Fibroblast of pulmonary artery (primary cell): ENCODE results near the gene UPF2.

Experiments
- DNase-seq: peaks from one replicate; pipeline ENCODE4 v3.0.0-alpha.2; 2010; ENCODE audit warnings: low read depth
- H3K4me3 ChIP-seq: replicated peaks from 2 replicates; pipeline ENCODE4 v1.5.1; 2011; ENCODE audit warnings: low read depth, mild to moderate bottlenecking, control low read depth, low read length, moderate library complexity
- TF ChIP-seq, protein P1 (sequence below): IDR thresholded peaks from 2 replicates; pipeline ENCODE4 v1.5.1; 2011; ENCODE audit warnings: mild to moderate bottlenecking, control low read depth, low read length, inconsistent platforms; ENCODE audit errors: missing control alignments

The UPF2 gene

DNA sequence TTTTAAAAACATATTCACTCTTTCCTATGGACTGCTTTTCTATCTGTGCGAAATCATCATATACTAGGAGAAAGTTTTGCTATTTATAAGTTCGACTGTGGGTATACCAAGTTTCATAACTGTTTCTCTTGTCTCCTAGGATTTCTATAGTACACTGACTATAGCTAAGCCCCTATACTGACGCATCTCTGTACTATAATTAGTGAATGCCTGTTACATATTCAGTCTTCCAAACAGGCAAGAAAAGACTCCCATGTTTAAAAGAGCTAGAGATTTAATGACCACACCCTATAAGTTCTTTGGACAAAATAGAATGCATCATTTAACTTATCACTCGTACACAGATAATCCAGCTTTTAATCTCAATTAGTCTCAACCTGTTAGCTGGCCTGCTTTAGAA is 80.8 kb downstream of the UPF2 start:
- no peak for DNase-seq
- H3K4me3 ChIP-seq: no peak overlapping the region
- TF ChIP-seq, protein P1, sequence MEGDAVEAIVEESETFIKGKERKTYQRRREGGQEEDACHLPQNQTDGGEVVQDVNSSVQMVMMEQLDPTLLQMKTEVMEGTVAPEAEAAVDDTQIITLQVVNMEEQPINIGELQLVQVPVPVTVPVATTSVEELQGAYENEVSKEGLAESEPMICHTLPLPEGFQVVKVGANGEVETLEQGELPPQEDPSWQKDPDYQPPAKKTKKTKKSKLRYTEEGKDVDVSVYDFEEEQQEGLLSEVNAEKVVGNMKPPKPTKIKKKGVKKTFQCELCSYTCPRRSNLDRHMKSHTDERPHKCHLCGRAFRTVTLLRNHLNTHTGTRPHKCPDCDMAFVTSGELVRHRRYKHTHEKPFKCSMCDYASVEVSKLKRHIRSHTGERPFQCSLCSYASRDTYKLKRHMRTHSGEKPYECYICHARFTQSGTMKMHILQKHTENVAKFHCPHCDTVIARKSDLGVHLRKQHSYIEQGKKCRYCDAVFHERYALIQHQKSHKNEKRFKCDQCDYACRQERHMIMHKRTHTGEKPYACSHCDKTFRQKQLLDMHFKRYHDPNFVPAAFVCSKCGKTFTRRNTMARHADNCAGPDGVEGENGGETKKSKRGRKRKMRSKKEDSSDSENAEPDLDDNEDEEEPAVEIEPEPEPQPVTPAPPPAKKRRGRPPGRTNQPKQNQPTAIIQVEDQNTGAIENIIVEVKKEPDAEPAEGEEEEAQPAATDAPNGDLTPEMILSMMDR: no peak

DNA sequence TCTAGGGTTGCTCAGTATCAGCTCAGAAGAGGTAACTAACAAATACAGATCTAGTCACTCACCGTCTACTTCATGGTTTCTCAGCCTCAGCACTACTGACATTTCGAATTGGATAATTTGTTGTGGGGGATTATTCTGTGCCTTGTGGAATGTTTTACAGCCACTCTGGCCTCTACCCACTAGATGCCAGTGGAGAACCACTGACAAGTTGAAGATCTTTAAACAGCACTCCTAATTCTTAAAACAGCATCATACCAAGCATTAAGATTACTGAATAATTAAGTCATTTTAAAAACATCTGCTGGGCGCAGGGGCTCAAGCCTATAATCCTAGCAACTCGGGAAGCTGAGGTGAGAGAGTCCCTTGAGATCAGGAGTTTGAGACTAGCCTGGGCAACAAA is 82.6 kb downstream of the UPF2 start:
- H3K4me3 ChIP-seq: no peak overlapping the region
- TF ChIP-seq, protein P1: no peak
- no peak for DNase-seq

DNA sequence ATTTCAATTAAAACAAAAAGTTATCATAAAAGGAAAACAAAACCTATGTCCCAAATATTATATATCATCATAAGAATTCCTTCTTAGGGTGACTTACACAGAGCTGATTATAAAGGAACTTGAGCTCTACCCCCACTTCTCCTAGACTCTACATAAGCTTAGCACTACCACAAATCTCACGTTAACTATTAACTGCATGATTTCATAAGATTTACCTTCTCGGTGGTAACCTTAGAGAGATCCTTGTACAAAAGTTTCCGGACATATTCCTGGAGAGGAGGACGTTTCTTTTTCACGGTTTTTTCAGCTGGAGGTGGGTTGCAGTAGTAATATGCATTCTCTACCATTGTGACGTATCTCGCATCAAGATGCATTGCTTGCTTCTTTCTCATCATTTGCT is 83.7 kb downstream of the UPF2 start:
- TF ChIP-seq, protein P1: no peak
- no peak overlapping the region for H3K4me3 ChIP-seq
- no peak for DNase-seq

DNA sequence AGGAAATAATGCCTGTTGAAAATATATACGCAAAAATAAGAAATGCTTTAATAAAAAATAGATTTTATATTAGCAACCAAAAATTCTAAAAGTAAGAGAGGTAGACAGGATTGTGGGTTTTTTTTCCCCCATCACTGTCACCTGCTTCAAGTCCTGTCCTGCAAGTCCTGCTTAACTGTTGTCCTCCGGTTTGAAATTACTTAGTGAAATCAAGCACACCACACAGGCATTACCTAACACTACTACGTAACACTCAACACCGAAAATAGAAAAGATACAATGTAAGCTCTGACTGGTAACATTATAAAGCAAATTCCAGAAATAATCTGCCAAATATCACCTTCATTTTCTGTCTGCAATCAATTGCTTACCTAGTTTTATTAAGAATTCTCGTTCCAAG is 90.9 kb downstream of the UPF2 start:
- DNase-seq: no peak
- no peak overlapping the region for H3K4me3 ChIP-seq
- TF ChIP-seq, protein P1: no peak

DNA sequence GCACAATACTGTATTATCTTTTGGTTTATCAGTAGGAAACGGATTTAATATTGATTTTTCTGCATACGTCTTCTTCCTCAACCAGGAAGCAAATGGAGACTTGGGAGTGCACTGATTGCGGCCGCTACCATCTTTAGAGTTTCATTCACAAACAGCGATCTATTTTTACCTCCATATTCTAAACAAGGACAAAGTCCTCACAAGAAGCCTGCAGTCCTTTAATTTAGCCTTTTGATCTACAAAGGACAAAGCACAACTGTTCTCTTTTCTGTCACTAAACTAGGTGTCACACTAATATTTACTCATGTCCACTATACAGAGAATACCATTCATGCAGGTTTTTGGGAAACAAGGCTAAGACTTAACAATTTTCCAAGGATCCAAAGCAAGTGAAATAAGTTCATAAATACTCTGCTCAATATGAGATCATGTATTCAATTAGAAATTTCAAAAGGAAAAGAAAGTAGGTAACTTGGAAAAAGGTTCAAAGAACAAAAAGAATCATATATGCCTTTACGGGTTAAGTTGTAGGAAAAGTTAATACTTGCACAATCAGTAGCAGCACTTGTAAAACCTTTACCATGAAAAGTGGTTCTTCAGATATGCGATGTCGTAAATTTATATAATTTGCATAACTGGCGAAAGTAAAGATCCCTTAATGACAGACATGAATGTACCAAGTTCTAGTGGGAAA is 92.1 kb downstream of the UPF2 start:
- DNase-seq: no peak
- H3K4me3 ChIP-seq: no peak overlapping the region
- TF ChIP-seq, protein P1: no peak

DNA sequence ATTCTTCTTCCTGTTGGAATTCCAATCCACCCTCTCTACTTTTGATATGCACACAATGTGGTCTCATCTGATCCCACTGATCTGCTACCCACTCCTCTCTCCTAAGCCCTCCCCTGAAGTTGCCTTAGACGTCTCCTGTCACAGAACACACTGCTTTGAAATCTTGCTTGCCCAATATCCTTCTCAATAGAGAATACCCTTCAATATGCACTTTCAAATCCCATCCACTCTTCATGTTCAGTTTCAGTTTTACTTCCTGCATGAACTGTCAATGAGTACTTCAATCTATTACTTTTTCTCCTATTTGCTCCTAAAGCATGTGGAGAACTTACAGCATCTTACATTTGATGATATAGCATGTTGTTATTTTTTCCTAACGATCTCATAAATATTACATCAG is 93.5 kb downstream of the UPF2 start:
- no peak for DNase-seq
- no peak overlapping the region for H3K4me3 ChIP-seq
- TF ChIP-seq, protein P1: no peak

DNA sequence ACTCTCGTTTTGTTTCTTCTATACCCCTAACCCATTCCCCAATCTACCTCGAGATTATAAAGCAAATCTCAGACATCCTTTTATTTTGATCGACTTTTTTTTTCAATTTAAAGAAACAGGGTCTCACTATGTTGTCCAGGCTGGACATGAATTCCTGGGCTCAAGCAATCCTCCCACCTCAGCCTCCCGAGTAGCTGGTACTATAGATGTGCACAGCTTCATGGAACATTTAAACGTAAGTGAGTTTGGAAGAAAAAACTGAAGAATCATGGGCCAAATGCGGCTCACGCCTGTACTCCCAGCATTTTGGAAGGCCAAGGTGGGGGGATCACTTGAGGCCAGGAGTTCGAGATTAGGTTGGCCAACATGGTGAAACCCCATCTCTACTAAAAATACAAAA is 96.0 kb downstream of the UPF2 start:
- TF ChIP-seq, protein P1: no peak
- no peak overlapping the region for H3K4me3 ChIP-seq
- DNase-seq: no peak
